GM19452 (cell line): ENCODE results near the gene TMBIM1.

ENCODE experiments used
- ATAC-seq: cut with Tn5 transposase; IDR thresholded peaks from one replicate; pipeline ENCODE4 v1.9.1; 2021; ENCODE audit not compliant: unreplicated experiment

The TMBIM1 gene

DNA sequence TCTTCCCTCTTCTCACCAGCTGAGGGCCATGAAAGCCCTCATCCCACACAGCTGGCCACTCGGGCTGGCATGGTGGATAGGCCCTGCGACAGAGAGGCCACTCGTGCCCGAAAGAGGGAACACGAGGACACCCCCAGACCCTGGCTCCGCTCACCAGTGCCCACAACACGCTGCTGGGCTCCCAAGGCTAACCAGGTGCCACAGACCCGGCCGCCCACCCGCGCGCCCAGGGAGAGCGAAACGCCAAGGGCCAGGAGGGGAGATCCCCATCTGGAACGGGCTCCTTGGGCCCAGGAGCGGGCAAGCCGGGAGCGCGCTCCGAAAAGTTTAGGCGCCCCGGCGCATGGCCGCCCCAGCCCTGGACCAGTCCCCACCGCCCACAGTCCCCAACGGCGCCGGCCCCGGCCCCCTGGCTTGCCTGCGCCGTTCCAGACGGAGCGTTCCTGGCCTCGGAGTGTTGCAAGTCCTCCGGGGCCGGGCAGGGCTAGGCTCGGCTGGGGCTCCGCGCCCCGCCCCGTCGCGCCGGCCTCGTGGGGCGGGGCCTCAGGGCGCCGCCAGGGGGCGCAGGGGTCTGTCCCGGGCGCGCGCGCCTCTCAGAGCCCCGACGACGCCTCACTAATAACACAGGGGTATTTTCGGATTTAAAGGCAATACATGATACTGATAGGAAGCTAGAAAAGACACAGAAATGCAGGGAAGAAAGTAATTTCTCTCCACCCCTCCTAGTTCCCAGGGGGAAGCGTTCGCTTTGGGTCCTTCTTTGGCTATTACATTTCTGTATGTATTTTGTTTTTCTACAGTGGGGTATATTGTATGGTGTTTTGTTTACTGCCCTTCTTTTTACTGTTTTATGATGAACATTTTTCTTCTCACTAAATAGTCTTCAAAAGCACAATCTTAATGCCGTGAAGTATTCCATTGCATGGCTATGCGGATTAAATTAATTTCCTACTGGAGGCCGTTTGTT is at the start of gene TMBIM1:
Gene TMBIM1 (minus strand): TSS at position 456 of the 967 bp plus-strand sequence. CDS start 10,362 bp downstream, outside the sequence.
- ATAC-seq = peak; percentile 66

DNA sequence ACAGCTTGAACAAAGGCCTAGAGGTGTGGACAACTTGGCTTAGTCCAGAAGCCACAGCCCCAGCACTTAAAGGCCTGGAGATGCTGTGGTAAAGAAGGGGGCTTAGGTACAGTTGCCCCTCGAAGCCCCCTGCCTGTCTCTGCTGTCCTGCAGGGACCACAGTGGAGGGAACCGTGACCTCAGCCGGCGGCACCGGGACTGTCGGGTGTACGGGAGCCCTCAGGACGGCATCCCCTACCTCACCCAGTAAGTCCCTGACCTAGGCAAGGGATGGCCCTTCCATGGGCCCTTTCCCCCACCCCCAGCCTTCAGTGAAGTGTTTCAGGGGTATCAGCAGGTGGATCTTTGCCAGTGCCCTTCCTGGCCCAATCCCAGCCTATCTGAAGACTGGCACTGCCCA is 49.1 kb upstream of the TMBIM1 start:
- no peak for ATAC-seq

DNA sequence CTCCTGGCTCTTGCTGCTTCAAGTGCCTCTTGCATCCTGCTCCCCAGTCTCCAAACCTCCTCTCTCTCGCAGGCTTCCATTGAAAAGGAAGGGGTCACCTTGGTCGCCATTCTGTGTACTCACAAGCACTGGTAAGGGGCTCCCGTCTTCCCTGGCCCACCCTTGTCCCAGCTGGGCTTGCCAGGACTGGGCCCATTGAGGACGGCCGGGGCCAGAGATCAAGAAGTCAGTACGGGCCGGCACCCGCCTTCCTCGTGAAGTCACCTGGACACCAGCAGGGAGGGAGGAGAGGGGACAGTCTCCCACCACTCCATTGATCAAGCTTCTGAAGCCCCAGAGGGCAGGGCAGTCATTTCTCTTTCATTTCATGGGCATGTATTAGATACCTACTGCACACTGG is 48.4 kb upstream of the TMBIM1 start:
- ATAC-seq = no peak

DNA sequence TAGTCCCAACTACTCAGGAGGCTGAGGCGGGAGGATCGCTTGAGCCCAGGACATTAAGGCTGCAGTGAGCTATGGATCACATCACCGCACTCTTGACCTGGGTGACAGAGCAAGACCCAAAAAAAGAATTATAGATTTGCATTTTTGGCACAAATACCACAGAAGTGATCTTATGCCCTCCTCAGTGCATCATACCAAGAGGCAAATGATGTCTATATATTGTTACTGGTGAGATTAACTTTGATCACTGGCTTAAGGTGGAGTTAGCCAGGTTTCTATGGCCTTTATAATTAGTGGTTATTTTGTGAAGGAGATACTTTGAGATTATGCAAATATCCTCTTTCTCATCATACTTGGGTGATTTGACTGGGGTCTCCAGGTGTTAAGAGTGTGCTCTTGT is 42.2 kb upstream of the TMBIM1 start:
- ATAC-seq = no peak

GRCh38 chr2:218332920-218333645 is 40.8 kb upstream of the TMBIM1 start:
- no peak for ATAC-seq

DNA sequence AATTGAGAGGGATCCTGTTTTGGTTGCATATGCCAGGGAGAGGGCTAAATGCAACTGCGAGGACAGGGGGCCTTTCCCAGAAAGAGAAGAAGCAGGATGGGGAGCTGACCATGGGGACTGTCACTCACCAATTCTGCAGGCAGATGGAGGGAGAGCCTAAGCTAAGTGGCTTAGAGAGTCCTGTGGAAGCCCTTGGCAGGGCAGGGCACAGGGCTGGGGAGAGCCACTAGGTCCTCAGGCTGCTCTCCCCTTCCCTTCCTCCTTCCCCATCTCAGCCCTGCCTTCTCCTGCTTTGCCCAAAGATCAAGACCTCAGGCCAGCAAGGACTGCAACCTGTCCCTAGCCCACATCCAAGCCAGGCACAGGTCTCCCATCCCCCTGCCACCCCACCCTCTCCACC is 40.0 kb upstream of the TMBIM1 start:
- no peak for ATAC-seq

GRCh38 chr2:218331745-218332144 is 39.4 kb upstream of the TMBIM1 start:
- ATAC-seq = no peak

- ATAC-seq = peak; percentile 54
Measured at GRCh38 chr2:218329826-218330593, 37.7 kb upstream of the TMBIM1 start.

GRCh38 chr2:218329027-218329825 is 36.9 kb upstream of the TMBIM1 start:
- ATAC-seq = peak; percentile 43

GRCh38 chr2:218328294-218328693 is 36.0 kb upstream of the TMBIM1 start:
- no peak for ATAC-seq

- ATAC-seq = no peak
Measured at GRCh38 chr2:218327451-218328210, 35.3 kb upstream of the TMBIM1 start.

GRCh38 chr2:218326315-218326714 is 34.0 kb upstream of the TMBIM1 start:
- ATAC-seq = no peak

DNA sequence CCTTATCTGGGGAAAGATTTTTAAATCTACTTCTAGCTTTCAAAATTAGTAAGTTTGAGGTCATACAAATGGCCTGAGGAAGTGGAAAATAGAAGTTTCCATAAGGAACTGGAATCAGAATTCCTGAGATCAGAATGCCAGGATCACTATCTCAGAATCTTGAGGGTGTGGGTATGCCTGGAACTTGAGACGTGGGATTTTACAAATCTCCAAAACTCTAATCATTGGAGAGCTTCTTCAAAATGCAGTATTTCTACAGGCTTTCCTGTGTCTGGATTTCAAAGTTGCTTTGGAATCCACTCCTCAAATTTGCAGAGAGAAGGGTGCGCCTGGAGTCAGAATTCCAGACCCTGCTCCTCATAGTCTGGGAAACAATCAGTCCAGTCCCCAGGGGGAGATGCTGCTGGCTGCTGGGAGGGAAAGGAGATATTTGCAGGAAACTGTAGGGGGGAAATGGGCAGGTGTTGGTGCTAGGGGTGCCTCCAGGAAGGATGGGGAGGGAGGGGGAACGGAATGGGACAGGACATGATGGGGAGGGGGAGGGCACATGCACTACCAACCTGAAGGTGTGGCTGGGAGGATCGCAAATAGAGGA is 33.4 kb upstream of the TMBIM1 start:
- ATAC-seq = no peak

DNA sequence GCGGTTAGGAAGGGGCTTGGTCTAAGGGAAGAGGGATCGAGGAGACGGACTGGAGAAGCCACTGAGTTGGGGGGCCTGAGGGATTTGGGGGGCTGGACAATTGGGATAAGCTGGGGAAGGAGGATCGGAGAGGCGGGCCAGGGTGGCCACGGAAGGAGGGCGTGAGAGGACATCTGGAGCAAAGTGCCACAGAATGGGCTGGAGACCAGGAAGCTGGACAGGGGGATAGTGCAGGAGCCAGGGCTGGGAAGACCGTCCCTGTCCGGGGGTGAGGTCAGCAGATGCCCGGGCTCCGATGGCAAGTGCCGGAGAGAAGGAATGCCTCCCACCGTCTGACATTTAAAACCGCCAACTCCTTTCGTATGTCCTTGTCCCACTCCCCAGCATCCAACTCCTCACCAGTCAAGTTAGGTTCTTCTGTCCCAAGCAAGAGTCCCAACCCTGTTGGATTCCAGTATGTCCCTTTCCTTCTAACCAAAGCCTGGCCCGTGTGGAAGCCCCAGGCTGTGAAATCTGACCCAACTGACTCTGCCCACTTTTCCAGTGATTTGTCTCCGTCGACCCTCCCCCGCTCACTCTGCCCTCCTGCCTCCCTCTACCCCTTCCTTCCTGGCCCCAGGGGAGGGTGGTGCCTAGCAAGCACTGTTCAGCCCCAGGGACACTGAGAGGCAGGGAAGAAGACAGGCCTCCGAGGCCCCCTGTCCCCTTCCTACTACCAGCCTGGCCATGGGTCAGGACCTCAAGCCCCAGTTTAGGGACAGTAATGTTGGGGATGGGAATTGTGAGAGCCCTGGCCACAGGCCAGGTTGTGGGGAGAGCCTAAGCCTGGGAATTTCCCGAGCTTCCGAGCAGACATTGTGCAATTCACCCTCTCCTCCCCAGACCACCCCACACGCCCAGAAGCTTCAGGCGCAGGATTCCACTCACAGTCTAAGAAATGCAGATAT is 31.5 kb upstream of the TMBIM1 start:
- ATAC-seq = no peak

GRCh38 chr2:218322768-218323525 is 30.6 kb upstream of the TMBIM1 start:
- peak; percentile 76 for ATAC-seq

DNA sequence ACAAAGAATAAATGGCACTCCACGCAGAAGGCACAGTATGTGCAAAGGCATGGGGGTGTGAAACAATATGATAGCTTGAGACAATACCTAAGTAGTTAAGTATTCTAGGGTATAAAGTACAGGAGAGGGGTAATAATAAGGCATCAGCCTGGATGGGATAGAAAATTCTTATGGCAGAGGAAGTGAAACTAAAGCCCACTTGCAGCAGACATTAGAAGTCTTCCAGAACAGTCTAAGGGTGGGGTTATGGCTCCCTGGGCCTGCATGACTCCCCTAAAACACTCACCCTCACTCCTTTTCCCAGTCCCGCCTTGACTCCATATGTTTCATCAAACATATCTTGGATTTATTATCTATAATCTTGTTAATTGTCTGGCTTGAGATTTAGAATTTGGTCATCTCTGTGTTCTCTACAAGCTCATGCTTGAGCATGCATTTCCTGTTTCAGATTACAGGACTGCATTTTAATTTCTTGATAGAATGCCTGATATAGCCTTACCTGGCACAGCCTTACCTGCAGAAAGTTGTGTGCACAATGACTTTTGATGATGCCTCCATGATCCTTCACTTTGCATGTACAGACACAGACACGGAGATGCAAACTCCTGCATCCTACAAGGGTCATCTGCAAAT is 28.5 kb upstream of the TMBIM1 start:
- ATAC-seq = no peak

DNA sequence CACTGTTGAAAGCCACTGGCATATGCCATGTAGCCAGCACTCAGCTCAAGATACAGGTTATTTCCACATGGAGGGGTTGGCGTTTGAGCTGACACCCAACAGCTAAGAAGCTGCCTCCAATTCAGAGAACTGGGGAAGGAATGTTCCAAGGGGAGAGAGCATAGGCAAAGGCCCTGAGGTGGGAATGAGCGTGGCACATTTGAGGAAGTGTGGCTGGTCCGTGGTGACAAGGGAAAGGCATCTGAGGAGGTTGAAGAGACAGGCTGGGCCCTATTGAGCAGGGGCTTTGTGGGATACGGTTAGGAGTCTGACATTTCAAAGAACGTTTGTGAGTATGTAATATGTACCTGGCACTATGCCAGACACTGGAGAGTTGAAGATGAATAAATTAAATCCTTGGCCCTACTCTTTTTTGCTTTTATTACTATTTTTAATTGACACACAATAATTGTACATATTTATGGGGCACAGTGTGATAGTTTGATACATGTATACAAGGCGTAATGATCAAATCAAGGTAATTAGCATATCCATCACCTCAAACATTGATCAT is 27.6 kb upstream of the TMBIM1 start:
- no peak for ATAC-seq
